ENCODE measurements around the gene ARFRP1.

DNA sequence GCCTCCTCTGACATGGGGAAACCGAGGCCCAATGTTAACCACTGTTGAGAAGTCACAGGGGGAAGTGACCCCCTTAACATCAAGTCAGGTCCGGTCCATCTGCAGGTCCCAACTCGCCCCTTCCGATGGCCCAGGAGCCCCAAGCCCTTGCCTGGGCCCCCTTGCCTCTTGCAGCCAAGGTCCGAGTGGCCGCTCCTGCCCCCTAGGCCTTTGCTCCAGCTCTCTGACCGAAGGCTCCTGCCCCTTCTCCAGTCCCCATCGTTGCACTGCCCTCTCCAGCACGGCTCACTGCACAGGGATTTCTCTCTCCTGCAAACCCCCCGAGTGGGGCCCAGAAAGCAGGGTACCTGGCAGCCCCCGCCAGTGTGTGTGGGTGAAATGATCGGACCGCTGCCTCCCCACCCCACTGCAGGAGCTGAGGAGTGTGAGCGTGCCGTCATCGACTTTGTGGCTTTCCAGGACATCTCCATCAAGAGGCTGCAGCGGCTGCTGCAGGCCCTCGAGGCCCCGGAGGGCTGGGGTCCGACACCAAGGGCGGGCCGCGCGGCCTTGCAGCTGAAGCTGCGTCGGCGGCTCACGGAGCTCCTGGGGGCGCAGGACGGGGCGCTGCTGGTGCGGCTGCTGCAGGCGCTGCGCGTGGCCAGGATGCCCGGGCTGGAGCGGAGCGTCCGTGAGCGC, 9.8 kb downstream of the ARFRP1 start:
- TF ChIP-seq POLR2A (IDR thresholded peaks at IDR 0.05; ENCODE audit: low read length), result no peak
- TF ChIP-seq GATA1 (IDR thresholded peaks at IDR 0.05; ENCODE audit: low read depth, low read length), result no peak
